ENCODE data around the gene LRP1.

DNA sequence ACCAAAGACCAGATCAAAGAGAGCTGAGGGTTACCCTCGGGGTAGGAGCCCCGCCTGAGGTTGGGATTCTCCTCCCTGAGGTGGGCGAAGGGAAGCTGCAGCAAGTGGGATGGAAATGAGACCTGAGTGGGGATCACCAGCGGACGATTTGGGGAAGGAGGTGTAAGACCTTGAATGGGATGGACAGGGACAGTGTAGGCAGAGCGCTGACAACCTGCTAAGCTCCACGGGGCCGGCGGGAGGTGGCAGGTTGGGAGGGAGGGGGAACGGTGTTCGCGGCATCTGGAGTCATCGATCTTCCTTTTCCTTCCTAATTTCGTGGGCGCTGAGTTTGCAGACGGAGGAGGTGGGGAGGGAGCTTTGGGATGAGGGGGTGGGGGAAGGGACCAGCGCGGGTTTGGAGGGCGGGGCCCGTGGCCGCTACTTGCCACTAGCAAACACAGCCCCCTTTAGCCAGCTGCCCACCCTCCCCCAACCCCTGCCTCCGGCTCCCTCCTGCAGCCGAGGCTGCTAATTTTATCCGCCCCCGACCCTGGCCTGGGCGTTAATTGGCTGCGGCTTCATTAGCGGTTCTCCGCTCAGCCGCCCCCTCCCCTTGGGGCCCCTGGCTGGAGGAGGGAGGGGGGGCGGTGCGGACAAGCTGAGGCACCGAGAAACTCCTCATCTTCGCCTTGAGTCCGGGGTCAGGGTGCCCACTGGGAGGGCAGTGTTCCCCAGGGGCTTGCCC is 98.5 kb downstream of the LRP1 start:
- TF ChIP-seq, protein P1, sequence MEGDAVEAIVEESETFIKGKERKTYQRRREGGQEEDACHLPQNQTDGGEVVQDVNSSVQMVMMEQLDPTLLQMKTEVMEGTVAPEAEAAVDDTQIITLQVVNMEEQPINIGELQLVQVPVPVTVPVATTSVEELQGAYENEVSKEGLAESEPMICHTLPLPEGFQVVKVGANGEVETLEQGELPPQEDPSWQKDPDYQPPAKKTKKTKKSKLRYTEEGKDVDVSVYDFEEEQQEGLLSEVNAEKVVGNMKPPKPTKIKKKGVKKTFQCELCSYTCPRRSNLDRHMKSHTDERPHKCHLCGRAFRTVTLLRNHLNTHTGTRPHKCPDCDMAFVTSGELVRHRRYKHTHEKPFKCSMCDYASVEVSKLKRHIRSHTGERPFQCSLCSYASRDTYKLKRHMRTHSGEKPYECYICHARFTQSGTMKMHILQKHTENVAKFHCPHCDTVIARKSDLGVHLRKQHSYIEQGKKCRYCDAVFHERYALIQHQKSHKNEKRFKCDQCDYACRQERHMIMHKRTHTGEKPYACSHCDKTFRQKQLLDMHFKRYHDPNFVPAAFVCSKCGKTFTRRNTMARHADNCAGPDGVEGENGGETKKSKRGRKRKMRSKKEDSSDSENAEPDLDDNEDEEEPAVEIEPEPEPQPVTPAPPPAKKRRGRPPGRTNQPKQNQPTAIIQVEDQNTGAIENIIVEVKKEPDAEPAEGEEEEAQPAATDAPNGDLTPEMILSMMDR (IDR thresholded peaks at IDR 0.05; ENCODE audit: low read depth, low read length, missing input control), result no peak
- no peak for TF ChIP-seq TAF1 (conservative IDR thresholded peaks at IDR 0.05)
- TF ChIP-seq, protein P2, sequence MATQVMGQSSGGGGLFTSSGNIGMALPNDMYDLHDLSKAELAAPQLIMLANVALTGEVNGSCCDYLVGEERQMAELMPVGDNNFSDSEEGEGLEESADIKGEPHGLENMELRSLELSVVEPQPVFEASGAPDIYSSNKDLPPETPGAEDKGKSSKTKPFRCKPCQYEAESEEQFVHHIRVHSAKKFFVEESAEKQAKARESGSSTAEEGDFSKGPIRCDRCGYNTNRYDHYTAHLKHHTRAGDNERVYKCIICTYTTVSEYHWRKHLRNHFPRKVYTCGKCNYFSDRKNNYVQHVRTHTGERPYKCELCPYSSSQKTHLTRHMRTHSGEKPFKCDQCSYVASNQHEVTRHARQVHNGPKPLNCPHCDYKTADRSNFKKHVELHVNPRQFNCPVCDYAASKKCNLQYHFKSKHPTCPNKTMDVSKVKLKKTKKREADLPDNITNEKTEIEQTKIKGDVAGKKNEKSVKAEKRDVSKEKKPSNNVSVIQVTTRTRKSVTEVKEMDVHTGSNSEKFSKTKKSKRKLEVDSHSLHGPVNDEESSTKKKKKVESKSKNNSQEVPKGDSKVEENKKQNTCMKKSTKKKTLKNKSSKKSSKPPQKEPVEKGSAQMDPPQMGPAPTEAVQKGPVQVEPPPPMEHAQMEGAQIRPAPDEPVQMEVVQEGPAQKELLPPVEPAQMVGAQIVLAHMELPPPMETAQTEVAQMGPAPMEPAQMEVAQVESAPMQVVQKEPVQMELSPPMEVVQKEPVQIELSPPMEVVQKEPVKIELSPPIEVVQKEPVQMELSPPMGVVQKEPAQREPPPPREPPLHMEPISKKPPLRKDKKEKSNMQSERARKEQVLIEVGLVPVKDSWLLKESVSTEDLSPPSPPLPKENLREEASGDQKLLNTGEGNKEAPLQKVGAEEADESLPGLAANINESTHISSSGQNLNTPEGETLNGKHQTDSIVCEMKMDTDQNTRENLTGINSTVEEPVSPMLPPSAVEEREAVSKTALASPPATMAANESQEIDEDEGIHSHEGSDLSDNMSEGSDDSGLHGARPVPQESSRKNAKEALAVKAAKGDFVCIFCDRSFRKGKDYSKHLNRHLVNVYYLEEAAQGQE (IDR thresholded peaks at IDR 0.05), result no peak
- TF ChIP-seq GABPA (IDR thresholded peaks at IDR 0.05 in 1 of 2, conservative IDR thresholded peaks at IDR 0.05 in 1 of 2), result no peak
- TF ChIP-seq, protein P3, sequence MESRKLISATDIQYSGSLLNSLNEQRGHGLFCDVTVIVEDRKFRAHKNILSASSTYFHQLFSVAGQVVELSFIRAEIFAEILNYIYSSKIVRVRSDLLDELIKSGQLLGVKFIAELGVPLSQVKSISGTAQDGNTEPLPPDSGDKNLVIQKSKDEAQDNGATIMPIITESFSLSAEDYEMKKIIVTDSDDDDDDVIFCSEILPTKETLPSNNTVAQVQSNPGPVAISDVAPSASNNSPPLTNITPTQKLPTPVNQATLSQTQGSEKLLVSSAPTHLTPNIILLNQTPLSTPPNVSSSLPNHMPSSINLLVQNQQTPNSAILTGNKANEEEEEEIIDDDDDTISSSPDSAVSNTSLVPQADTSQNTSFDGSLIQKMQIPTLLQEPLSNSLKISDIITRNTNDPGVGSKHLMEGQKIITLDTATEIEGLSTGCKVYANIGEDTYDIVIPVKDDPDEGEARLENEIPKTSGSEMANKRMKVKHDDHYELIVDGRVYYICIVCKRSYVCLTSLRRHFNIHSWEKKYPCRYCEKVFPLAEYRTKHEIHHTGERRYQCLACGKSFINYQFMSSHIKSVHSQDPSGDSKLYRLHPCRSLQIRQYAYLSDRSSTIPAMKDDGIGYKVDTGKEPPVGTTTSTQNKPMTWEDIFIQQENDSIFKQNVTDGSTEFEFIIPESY (IDR thresholded peaks at IDR 0.05), result no peak
- TF ChIP-seq, protein P4, sequence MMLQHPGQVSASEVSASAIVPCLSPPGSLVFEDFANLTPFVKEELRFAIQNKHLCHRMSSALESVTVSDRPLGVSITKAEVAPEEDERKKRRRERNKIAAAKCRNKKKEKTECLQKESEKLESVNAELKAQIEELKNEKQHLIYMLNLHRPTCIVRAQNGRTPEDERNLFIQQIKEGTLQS (IDR thresholded peaks at IDR 0.05), result no peak
- TF ChIP-seq YY1 (IDR thresholded peaks at IDR 0.05), result no peak
